ENCODE measurements around the gene SMG6.

SMG6 gene

GRCh38 chr17:2018716-2019510 lies 284.7 kb downstream of the SMG6 start:
- Histone ChIP-seq H3K9me2 (replicated peaks; ENCODE audit: insufficient read depth, low read length) (no peaks in the 10 kb centered on the region), H3F3A (ENCODE audit: insufficient read depth) (no peaks in the 10 kb centered on the region), H3K27me3 (ENCODE audit: low read length) (no peaks in the 10 kb centered on the region), H3K4me3 (ENCODE audit: insufficient read depth, low read length, poor library complexity, severe bottlenecking) (no peak overlapping the region), H4K20me1 (ENCODE audit: low read depth, low read length) (no peaks in the 10 kb centered on the region), H3K27ac (ENCODE audit: low read depth, low read length) (no peak overlapping the region), H3K9ac (ENCODE audit: low read length) (no peak overlapping the region), H3K4me2 (ENCODE audit: low read depth, low read length, poor library complexity, severe bottlenecking) (no peak overlapping the region), H3K36me3 (ENCODE audit: low read length) (no peaks in the 10 kb centered on the region), H2AFZ (ENCODE audit: low read depth, low read length, severe bottlenecking) (no peak overlapping the region), H3K79me2 (ENCODE audit: insufficient read depth, low read length) (no peaks in the 10 kb centered on the region), H3K9me3 (ENCODE audit: insufficient read depth, low read length) (no peaks in the 10 kb centered on the region)
- no peak for TF ChIP-seq EZH2phosphoT487 (conservative IDR thresholded peaks at IDR 0.05; ENCODE audit: low read length)
- TF ChIP-seq, protein P1, sequence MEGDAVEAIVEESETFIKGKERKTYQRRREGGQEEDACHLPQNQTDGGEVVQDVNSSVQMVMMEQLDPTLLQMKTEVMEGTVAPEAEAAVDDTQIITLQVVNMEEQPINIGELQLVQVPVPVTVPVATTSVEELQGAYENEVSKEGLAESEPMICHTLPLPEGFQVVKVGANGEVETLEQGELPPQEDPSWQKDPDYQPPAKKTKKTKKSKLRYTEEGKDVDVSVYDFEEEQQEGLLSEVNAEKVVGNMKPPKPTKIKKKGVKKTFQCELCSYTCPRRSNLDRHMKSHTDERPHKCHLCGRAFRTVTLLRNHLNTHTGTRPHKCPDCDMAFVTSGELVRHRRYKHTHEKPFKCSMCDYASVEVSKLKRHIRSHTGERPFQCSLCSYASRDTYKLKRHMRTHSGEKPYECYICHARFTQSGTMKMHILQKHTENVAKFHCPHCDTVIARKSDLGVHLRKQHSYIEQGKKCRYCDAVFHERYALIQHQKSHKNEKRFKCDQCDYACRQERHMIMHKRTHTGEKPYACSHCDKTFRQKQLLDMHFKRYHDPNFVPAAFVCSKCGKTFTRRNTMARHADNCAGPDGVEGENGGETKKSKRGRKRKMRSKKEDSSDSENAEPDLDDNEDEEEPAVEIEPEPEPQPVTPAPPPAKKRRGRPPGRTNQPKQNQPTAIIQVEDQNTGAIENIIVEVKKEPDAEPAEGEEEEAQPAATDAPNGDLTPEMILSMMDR (IDR thresholded peaks at IDR 0.05; ENCODE audit: insufficient read depth, low read length, poor library complexity, severe bottlenecking): no peak

GRCh38 chr17:2017274-2017941 lies 286.2 kb downstream of the SMG6 start:
- Histone ChIP-seq H4K20me1 (ENCODE audit: low read depth, low read length) (no peaks in the 10 kb centered on the region), H3K9ac (ENCODE audit: low read length) (no peak overlapping the region), H3K4me2 (ENCODE audit: low read depth, low read length, poor library complexity, severe bottlenecking) (no peak overlapping the region), H3K79me2 (ENCODE audit: insufficient read depth, low read length) (no peaks in the 10 kb centered on the region), H3K27ac (ENCODE audit: low read depth, low read length) (no peak overlapping the region), H3F3A (ENCODE audit: insufficient read depth) (no peaks in the 10 kb centered on the region), H3K9me2 (replicated peaks; ENCODE audit: insufficient read depth, low read length) (no peaks in the 10 kb centered on the region), H3K27me3 (ENCODE audit: low read length) (no peaks in the 10 kb centered on the region), H3K4me3 (ENCODE audit: insufficient read depth, low read length, poor library complexity, severe bottlenecking) (no peak overlapping the region), H3K9me3 (ENCODE audit: insufficient read depth, low read length) (no peaks in the 10 kb centered on the region), H2AFZ (ENCODE audit: low read depth, low read length, severe bottlenecking) (no peak overlapping the region), H3K36me3 (ENCODE audit: low read length) (no peaks in the 10 kb centered on the region)
- TF ChIP-seq, protein P1 (IDR thresholded peaks at IDR 0.05; ENCODE audit: insufficient read depth, low read length, poor library complexity, severe bottlenecking): no peak
- no peak for TF ChIP-seq EZH2phosphoT487 (conservative IDR thresholded peaks at IDR 0.05; ENCODE audit: low read length)

DNA sequence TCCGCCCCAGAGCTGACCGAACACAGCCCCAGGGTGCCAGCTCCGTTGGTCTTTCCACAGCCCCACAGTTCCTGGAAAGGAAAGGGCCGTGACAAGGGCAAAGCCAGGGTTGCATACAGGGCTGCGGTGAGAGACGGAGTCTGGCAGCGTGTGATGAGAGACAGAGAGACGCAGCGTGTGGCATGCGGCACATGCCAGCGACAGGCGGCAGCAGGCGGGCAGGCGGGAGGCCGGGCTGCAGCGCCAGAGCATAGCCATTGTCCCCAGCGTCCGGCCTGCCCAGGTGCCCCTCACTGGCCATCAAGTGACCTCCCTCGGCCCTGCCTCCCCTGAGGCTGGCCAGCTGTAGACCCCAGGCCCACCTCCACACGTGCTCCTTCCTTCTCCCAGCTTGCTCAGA lies 287.1 kb downstream of the SMG6 start:
- Histone ChIP-seq H4K20me1 (ENCODE audit: low read depth, low read length) (no peaks in the 10 kb centered on the region), H3K4me2 (ENCODE audit: low read depth, low read length, poor library complexity, severe bottlenecking) (no peak overlapping the region), H3K9me3 (ENCODE audit: insufficient read depth, low read length) (no peaks in the 10 kb centered on the region), H3K9me2 (replicated peaks; ENCODE audit: insufficient read depth, low read length) (no peaks in the 10 kb centered on the region), H3K9ac (ENCODE audit: low read length) (no peak overlapping the region), H3K36me3 (ENCODE audit: low read length) (no peaks in the 10 kb centered on the region), H2AFZ (ENCODE audit: low read depth, low read length, severe bottlenecking) (no peak overlapping the region), H3F3A (ENCODE audit: insufficient read depth) (no peaks in the 10 kb centered on the region), H3K27ac (ENCODE audit: low read depth, low read length) (no peak overlapping the region), H3K79me2 (ENCODE audit: insufficient read depth, low read length) (no peaks in the 10 kb centered on the region), H3K27me3 (ENCODE audit: low read length) (no peaks in the 10 kb centered on the region), H3K4me3 (ENCODE audit: insufficient read depth, low read length, poor library complexity, severe bottlenecking) (no peak overlapping the region)
- no peak for TF ChIP-seq EZH2phosphoT487 (conservative IDR thresholded peaks at IDR 0.05; ENCODE audit: low read length)
- TF ChIP-seq, protein P1 (IDR thresholded peaks at IDR 0.05; ENCODE audit: insufficient read depth, low read length, poor library complexity, severe bottlenecking): no peak
